ENCODE measurements around the gene PTPN7. TPM values are rescaled to one million over a fixed set of nuclear protein-coding genes. Genes with fewer than 3 reads are reported as not detected.

The PTPN7 gene
- total and polyA plus RNA-seq, 10 of the 15 experiments (the other 5 are each of a cell fraction or from before 2014, with no cell fraction given) = 7.9 to 117 (median 102) TPM

- H3K4me3 ChIP-seq = no peak overlapping the region
- no peak for ATAC-seq
- FAIRE-seq = no peak
- H3K9me3 ChIP-seq (replicated peaks; ENCODE audit: control insufficient read depth, insufficient read depth, low read length) = no peaks in the 10 kb centered on the region
- WGBS (ENCODE audit: insufficient coverage, insufficient replicate concordance, low lambda C conversion rate, missing lambda C conversion rate) = 99% methylated on average over 4 of the region's 4 CpGs
- intact Hi-C loops (cut with micrococcal nuclease; ENCODE audit: unreplicated experiment) = no loop called here
- no TSS peak for BruUV-seq (replicated peaks)
- no peak overlapping the region for H3K27ac ChIP-seq (ENCODE audit: control insufficient read depth, insufficient read depth)
- DNase-seq (ENCODE audit: low read depth, low spot score) = no peak
- POLR2A ChIA-PET = no interaction called here
- H3K4me1 ChIP-seq (ENCODE audit: control insufficient read depth, insufficient read depth, low read length) = peaks cover 13% of the 10 kb centered on the region
- RAD21 ChIA-PET (ENCODE audit: unreplicated experiment) = no interaction called here
- H3K4me2 ChIP-seq (ENCODE audit: control insufficient read depth, insufficient read depth) = no peak overlapping the region
- in situ Hi-C loops (cut with MboI) = no loop called here
- H3K36me3 ChIP-seq (ENCODE audit: control insufficient read depth in 2 of 2, insufficient read depth in 2 of 2, low read length in 1 of 2) = peaks cover 0 to 2% of the 10 kb centered on the region in 2 experiments; a peak in 3 of 4 replicates
- no peak overlapping the region for H3K9ac ChIP-seq (ENCODE audit: control insufficient read depth, insufficient read depth, low read length)
- H3K79me2 ChIP-seq (ENCODE audit: control insufficient read depth, insufficient read depth, low read length) = peaks cover 32% of the 10 kb centered on the region
- no peaks in the 10 kb centered on the region; the same call in 1 of the 2 replicates for H4K20me1 ChIP-seq (ENCODE audit: control insufficient read depth, insufficient read depth)
- no peak overlapping the region for H2AFZ ChIP-seq (ENCODE audit: control insufficient read depth, low read depth, low read length)
- TF ChIP-seq SP1 (IDR thresholded peaks at IDR 0.05; ENCODE audit: low read depth, low read length) (no peak), GATAD2B (conservative IDR thresholded peaks at IDR 0.05; ENCODE audit: low read depth) (no peak), NFYA (IDR thresholded peaks at IDR 0.05; ENCODE audit: borderline replicate concordance, low read depth, low read length) (no peak), USF2 (IDR thresholded peaks at IDR 0.05; ENCODE audit: borderline replicate concordance, low read depth, low read length) (no peak), IRF3 (IDR thresholded peaks at IDR 0.05) (no peak), IRF4 (IDR thresholded peaks at IDR 0.05; ENCODE audit: low read depth, low read length) (no peak), CREM (IDR thresholded peaks at IDR 0.05; ENCODE audit: low read depth) (no peak), NFYB (IDR thresholded peaks at IDR 0.05; ENCODE audit: insufficient read depth, low read depth, low read length) (no peak), POU2F2 (IDR thresholded peaks at IDR 0.05; ENCODE audit: borderline replicate concordance, low read depth, low read length) (no peak), JUNB (IDR thresholded peaks at IDR 0.05) (no peak), YBX1 (IDR thresholded peaks at IDR 0.05) (no peak), NR2C1 (IDR thresholded peaks at IDR 0.05) (no peak), CHD1 (IDR thresholded peaks at IDR 0.05; ENCODE audit: low read depth, low read length) (no peak), DPF2 (IDR thresholded peaks at IDR 0.05) (no peak), CBX5 (IDR thresholded peaks at IDR 0.05; ENCODE audit: low read depth) (no peak), BMI1 (IDR thresholded peaks at IDR 0.05; ENCODE audit: borderline replicate concordance) (no peak)
- SMC1A ChIA-PET (ENCODE audit: uncharacterized antibody, unreplicated experiment) = no interaction called here
- no peaks in the 10 kb centered on the region for H3K27me3 ChIP-seq (replicated peaks in 1 of 2; ENCODE audit: control insufficient read depth in 2 of 2, insufficient read depth in 2 of 2, low read length in 1 of 2)
- CTCF ChIA-PET = no interaction called here
Measured at GRCh38 chr1:202140833-202141232, 19.6 kb downstream of the PTPN7 start.
